ENCODE results near the gene RNF112. TPM values are rescaled to one million over a fixed set of nuclear protein-coding genes. Genes with fewer than 3 reads are reported as not detected.

RNF112 gene
- total and polyA plus RNA-seq, 3 experiments from 2014 or later = 0.18 to 0.22 TPM; not detected in 1

DNA sequence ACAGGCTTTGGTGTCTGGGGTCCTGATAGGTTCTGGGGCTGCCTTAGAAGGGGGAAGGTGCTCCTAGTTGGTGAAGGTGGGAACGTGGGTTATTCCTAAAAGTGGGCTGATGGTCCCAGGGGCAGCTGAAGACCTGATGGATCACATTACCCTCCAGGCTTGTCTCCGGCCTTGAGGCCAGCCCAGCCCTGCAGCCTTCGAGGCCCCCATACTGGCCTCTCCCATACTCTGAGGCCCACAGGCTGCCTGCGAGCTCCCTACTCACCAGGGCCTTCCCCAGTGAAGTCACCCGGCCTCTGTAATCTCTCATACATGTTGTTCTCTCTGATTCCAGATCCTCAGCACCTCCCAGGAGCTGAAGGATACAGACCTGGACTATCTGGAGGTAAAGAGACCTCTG lies 2.7 kb downstream of the RNF112 start:
- Mint-ChIP-seq H3K4me1 (peaks cover 0 to 11% (median 0%) of the 10 kb centered on the region in 3 donors), H3K36me3 (no peaks in the 10 kb centered on the region), H3K27ac (no peak overlapping the region), H3K9me3 (no peaks in the 10 kb centered on the region), H3K27me3 (no peaks in the 10 kb centered on the region), H3K4me3 (no peak overlapping the region)
- ChIA-PET CTCF (no interaction called here), POLR2A (no interaction called here)
- no peaks in the 10 kb centered on the region for H3K27me3 ChIP-seq (ENCODE audit: insufficient read depth, low read length, poor library complexity, severe bottlenecking)
- H3K36me3 ChIP-seq (ENCODE audit: insufficient read depth, low read length) = no peaks in the 10 kb centered on the region
- no peak for DNase-seq
- H3K4me3 ChIP-seq (ENCODE audit: low read length) = no peak overlapping the region
- H3K9me3 ChIP-seq (ENCODE audit: low read length) = no peaks in the 10 kb centered on the region
- H3K4me1 ChIP-seq (ENCODE audit: insufficient read depth, low read length) = no peaks in the 10 kb centered on the region
- no peak overlapping the region for H3K27ac ChIP-seq (ENCODE audit: low read depth, low read length)

DNA sequence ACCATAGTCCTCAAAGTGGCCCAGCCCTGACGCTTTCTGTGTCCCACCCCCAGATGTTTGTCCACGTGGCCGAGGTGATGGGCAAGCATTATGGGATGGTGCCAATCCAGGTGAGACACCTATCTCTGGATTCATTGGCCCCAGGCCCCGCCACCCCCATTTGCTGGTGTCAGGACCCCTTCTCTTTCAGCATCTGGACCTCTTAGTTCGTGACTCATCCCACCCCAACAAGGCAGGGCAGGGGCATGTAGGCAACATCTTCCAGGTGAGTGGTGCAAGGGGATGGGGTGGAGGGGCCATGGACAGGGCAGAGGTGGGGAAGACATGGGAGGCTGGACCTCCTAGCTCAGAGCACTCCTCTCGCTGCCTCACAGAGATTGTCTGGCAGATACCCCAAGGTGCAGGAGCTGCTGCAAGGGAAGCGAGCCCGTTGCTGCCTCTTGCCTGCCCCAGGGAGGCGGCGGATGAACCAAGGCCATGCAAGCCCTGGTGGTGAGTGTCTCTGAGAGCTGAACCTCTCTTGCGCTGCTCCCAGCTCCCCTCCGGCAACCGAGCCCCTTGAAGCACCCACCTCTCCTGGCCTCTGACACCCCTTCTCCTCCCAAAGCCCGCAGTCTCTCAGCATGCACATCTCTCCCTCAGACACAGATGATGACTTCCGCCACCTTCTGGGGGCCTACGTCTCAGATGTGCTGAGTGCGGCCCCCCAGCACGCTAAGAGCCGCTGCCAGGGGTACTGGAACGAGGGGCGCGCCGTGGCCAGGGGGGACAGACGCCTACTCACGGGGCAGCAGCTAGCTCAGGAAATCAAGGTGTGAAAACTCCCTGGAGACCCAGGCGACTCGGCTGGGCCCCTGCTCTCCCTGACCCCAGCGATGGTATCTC lies 3.6 kb downstream of the RNF112 start:
- no peak for DNase-seq
- H3K36me3 Mint-ChIP-seq = no peaks in the 10 kb centered on the region
- peaks cover 0 to 11% (median 0%) of the 10 kb centered on the region in 3 donors for H3K4me1 Mint-ChIP-seq
- no peak overlapping the region for H3K4me3 ChIP-seq (ENCODE audit: low read length)
- H3K27ac Mint-ChIP-seq = no peak overlapping the region
- no peak overlapping the region for H3K27ac ChIP-seq (ENCODE audit: low read depth, low read length)
- no peak overlapping the region for H3K4me3 Mint-ChIP-seq
- peaks cover 0 to 4% of the 10 kb centered on the region in 2 donors for H3K27me3 Mint-ChIP-seq
- CTCF ChIA-PET = no interaction called here
- H3K9me3 ChIP-seq (ENCODE audit: low read length) = no peaks in the 10 kb centered on the region
- POLR2A ChIA-PET = no interaction called here
- H3K27me3 ChIP-seq (ENCODE audit: insufficient read depth, low read length, poor library complexity, severe bottlenecking) = no peaks in the 10 kb centered on the region
- H3K36me3 ChIP-seq (ENCODE audit: insufficient read depth, low read length) = no peaks in the 10 kb centered on the region
- no peaks in the 10 kb centered on the region for H3K4me1 ChIP-seq (ENCODE audit: insufficient read depth, low read length)
- H3K9me3 Mint-ChIP-seq = no peaks in the 10 kb centered on the region

DNA sequence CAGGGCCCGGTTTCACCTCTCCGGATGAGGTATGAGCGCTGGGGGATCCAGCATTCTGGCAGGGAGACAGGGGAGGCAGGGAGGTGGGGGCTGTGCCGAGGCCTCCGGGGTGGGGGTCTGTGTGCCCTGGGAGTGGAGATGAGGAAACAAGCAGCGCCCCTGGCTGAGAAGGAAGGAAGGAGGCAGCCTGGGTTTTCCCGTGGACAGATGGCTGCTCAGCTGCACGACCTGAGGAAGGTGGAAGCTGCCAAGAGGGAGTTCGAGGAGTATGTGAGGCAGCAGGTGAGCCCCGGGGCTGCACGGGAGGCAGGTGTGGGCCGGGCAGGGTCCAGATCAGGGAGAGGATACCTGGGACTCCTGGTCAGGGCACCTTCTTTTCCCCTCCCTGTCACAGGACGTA lies 4.3 kb downstream of the RNF112 start:
- no peak for DNase-seq
- ChIA-PET CTCF (no interaction called here), POLR2A (no interaction called here)
- H3K27ac ChIP-seq (ENCODE audit: low read depth, low read length) = no peak overlapping the region
- H3K4me1 Mint-ChIP-seq = peaks cover 0 to 11% (median 0%) of the 10 kb centered on the region in 3 donors
- no peaks in the 10 kb centered on the region for H3K27me3 ChIP-seq (ENCODE audit: insufficient read depth, low read length, poor library complexity, severe bottlenecking)
- no peaks in the 10 kb centered on the region for H3K36me3 Mint-ChIP-seq
- H3K27ac Mint-ChIP-seq = no peak overlapping the region
- no peaks in the 10 kb centered on the region for H3K9me3 Mint-ChIP-seq
- no peaks in the 10 kb centered on the region for H3K36me3 ChIP-seq (ENCODE audit: insufficient read depth, low read length)
- H3K4me1 ChIP-seq (ENCODE audit: insufficient read depth, low read length) = no peaks in the 10 kb centered on the region
- H3K4me3 Mint-ChIP-seq = no peak overlapping the region
- peaks cover 0 to 4% of the 10 kb centered on the region in 2 donors for H3K27me3 Mint-ChIP-seq
- no peak overlapping the region for H3K4me3 ChIP-seq (ENCODE audit: low read length)
- no peaks in the 10 kb centered on the region for H3K9me3 ChIP-seq (ENCODE audit: low read length)

DNA sequence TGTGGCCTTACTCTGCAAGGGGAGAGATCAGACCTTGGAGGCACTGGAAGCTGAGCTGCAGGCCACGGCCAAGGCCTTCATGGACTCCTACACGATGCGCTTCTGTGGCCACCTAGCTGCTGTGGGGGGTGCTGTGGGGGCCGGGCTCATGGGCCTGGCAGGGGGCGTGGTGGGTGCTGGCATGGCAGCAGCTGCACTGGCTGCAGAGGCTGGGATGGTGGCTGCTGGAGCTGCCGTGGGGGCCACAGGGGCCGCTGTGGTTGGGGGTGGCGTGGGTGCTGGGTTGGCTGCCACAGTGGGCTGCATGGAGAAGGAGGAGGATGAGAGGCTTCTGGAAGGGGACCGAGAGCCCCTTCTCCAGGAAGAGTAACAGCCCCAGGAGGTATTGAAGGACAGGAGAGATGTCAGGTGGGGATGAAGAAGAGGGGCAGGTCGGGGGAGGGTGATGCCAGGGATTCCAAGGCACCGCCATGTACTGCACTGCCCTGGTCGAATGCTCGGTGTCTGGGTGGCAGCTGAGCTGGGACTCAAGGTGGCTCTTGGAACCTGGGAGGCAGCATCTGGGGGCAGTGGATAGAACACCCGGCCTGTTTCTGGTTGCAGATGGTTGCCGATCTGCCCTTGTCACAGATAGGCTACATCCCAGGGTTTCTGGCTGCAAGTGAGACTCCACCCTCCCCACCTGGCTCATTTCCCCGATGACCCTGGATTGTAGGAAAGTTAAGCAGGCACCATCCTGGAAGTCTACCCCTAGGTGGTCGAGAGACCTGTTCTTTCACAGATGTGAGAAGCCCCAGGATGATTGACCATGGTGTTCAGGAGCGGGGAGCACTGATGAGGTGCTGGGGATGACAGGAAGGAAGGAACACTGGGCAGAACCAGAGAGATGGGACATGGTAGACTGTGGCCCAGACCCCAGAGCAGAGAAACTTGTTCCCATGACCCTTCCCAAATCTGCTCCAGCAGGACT lies 5.1 kb downstream of the RNF112 start:
- H3K4me1 Mint-ChIP-seq = peaks cover 0 to 11% (median 0%) of the 10 kb centered on the region in 3 donors
- H3K9me3 Mint-ChIP-seq = no peaks in the 10 kb centered on the region
- H3K27ac ChIP-seq (ENCODE audit: low read depth, low read length) = no peak overlapping the region
- H3K4me1 ChIP-seq (ENCODE audit: insufficient read depth, low read length) = no peaks in the 10 kb centered on the region
- no peaks in the 10 kb centered on the region for H3K36me3 Mint-ChIP-seq
- ChIA-PET CTCF (no interaction called here), POLR2A (no interaction called here)
- H3K27me3 ChIP-seq (ENCODE audit: insufficient read depth, low read length, poor library complexity, severe bottlenecking) = no peaks in the 10 kb centered on the region
- no peak for DNase-seq
- H3K27me3 Mint-ChIP-seq = peaks cover 0 to 6% of the 10 kb centered on the region in 2 donors
- no peak overlapping the region for H3K4me3 Mint-ChIP-seq
- H3K9me3 ChIP-seq (ENCODE audit: low read length) = no peaks in the 10 kb centered on the region
- H3K36me3 ChIP-seq (ENCODE audit: insufficient read depth, low read length) = no peaks in the 10 kb centered on the region
- no peak overlapping the region for H3K27ac Mint-ChIP-seq
- no peak overlapping the region for H3K4me3 ChIP-seq (ENCODE audit: low read length)

DNA sequence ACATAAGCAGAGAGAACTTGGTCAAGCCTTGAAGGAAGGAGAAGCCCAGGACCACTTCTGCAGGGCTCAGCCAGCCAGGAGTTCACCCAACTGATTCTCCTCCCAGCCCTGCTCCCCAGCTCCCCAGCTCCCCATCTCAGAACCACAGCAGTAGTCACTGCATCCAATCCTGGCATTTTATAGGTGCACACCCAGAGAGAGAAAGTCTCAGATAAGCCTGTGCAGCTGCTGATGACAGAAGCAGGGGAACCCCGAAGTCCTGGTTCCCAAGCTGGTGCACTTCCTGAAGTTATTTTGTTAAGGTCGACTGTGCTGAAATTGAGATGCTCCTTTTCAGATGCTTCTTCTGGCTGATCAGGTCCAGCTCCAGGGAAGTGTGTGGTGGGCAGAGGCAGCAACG lies 6.6 kb downstream of the RNF112 start:
- Histone ChIP-seq H3K27ac (ENCODE audit: low read depth, low read length) (no peak overlapping the region), H3K4me3 (ENCODE audit: low read length) (no peak overlapping the region), H3K9me3 (ENCODE audit: low read length) (no peaks in the 10 kb centered on the region), H3K36me3 (ENCODE audit: insufficient read depth, low read length) (no peaks in the 10 kb centered on the region), H3K4me1 (ENCODE audit: insufficient read depth, low read length) (no peaks in the 10 kb centered on the region), H3K27me3 (ENCODE audit: insufficient read depth, low read length, poor library complexity, severe bottlenecking) (no peaks in the 10 kb centered on the region)
- POLR2A ChIA-PET = no interaction called here
- DNase-seq = no peak
- no peak overlapping the region for H3K4me3 Mint-ChIP-seq
- H3K27ac Mint-ChIP-seq = peak overlapping the region in 2 of 8 donors; percentile 14 to 62
- H3K27me3 Mint-ChIP-seq = peaks cover 0 to 12% of the 10 kb centered on the region in 2 donors
- H3K36me3 Mint-ChIP-seq = no peaks in the 10 kb centered on the region
- CTCF ChIA-PET = interaction anchor here (1.2 kb wide), 1 partner anchor 55 kb away, joined by 4 read pairs; the partner anchor contains the start of gene B9D1
- H3K9me3 Mint-ChIP-seq = no peaks in the 10 kb centered on the region
- peaks cover 0 to 11% (median 0%) of the 10 kb centered on the region in 3 donors for H3K4me1 Mint-ChIP-seq

DNA sequence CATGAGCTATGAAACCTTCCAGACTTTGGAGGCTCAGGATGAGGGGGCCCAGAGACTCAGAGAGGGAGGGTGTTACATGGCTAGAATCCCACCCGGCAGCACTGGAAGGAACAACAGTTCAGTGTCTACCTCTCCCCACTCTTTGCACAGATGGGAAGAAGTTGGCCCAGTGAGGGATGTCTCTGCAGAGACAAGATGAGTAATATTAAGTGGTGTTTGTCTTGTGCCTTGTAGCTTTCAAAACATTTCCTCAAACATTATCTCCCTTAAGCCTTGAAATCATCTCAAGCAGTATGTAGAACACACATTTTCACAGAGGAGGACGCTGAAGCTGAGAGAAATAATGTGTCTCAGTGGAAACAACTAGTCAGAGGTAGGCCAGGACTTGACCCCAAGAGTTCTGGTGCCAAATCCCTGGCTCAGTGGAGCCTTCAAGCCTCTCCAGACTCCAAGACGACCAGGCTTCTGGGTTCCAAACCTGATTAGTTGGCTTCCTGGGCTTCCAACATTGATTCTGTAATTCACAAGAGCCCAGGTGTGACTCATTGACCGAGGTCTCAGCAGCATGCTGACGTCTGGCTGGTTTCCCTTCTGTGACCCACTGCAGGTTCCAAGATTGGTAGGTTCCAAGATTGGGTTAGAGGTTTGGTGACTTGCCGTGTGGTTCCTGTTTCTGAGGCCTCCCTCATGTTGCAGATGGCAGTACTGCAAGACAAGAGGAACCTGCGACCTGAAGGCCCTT lies 7.4 kb downstream of the RNF112 start:
- peaks cover 0 to 19% of the 10 kb centered on the region in 2 donors for H3K27me3 Mint-ChIP-seq

DNA sequence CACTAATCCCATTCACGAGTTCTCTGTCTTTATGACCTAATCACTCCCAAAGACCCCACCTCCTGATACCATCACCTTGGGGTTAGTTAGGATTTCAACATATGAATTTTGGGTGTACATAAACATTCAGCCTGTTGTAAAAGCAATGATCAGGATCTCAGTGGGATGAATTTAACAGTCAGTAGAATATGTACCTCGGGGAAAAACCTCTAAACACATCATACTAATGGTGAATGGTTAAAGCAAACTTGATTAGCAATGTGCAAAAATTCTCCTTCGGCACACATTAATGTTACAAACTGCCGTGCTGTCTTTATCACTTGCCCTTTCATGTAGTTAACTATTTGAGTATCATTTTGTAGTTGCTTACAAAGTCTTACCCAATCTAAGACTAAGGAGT lies 10.2 kb downstream of the RNF112 start:
- Histone ChIP-seq H3K36me3 (ENCODE audit: insufficient read depth, low read length) (no peaks in the 10 kb centered on the region), H3K27ac (ENCODE audit: low read depth, low read length) (no peak overlapping the region), H3K4me1 (ENCODE audit: insufficient read depth, low read length) (no peaks in the 10 kb centered on the region), H3K9me3 (ENCODE audit: low read length) (no peaks in the 10 kb centered on the region), H3K27me3 (ENCODE audit: insufficient read depth, low read length, poor library complexity, severe bottlenecking) (no peaks in the 10 kb centered on the region), H3K4me3 (ENCODE audit: low read length) (no peak overlapping the region)
- ChIA-PET CTCF (no interaction called here), POLR2A (no interaction called here)
- Mint-ChIP-seq H3K4me1 (peaks cover 0 to 11% (median 0%) of the 10 kb centered on the region in 3 donors), H3K27ac (no peak overlapping the region), H3K36me3 (no peaks in the 10 kb centered on the region), H3K4me3 (no peak overlapping the region), H3K9me3 (no peaks in the 10 kb centered on the region), H3K27me3 (peaks cover 4 to 19% of the 10 kb centered on the region in 2 donors)
- DNase-seq = no peak

More for the DNA sequence above, 7.4 kb downstream of the RNF112 start:
- Histone ChIP-seq H3K4me1 (ENCODE audit: insufficient read depth, low read length) (no peaks in the 10 kb centered on the region), H3K27me3 (ENCODE audit: insufficient read depth, low read length, poor library complexity, severe bottlenecking) (no peaks in the 10 kb centered on the region), H3K27ac (ENCODE audit: low read depth, low read length) (no peak overlapping the region), H3K4me3 (ENCODE audit: low read length) (no peak overlapping the region), H3K36me3 (ENCODE audit: insufficient read depth, low read length) (no peaks in the 10 kb centered on the region), H3K9me3 (ENCODE audit: low read length) (no peaks in the 10 kb centered on the region)
- H3K27ac Mint-ChIP-seq = peak overlapping the region in 2 of 8 donors; percentile 20 to 61
- ChIA-PET POLR2A (no interaction called here), CTCF (interaction anchor here (1.2 kb wide), 1 partner anchor 56 kb away, joined by 4 read pairs; the partner anchor contains the start of gene B9D1)
- DNase-seq = no peak
- no peak overlapping the region for H3K4me3 Mint-ChIP-seq
- H3K9me3 Mint-ChIP-seq = no peaks in the 10 kb centered on the region
- peaks cover 0 to 11% (median 0%) of the 10 kb centered on the region in 3 donors for H3K4me1 Mint-ChIP-seq
- no peaks in the 10 kb centered on the region for H3K36me3 Mint-ChIP-seq
